ENCODE data around the gene LRRC59.

DNA sequence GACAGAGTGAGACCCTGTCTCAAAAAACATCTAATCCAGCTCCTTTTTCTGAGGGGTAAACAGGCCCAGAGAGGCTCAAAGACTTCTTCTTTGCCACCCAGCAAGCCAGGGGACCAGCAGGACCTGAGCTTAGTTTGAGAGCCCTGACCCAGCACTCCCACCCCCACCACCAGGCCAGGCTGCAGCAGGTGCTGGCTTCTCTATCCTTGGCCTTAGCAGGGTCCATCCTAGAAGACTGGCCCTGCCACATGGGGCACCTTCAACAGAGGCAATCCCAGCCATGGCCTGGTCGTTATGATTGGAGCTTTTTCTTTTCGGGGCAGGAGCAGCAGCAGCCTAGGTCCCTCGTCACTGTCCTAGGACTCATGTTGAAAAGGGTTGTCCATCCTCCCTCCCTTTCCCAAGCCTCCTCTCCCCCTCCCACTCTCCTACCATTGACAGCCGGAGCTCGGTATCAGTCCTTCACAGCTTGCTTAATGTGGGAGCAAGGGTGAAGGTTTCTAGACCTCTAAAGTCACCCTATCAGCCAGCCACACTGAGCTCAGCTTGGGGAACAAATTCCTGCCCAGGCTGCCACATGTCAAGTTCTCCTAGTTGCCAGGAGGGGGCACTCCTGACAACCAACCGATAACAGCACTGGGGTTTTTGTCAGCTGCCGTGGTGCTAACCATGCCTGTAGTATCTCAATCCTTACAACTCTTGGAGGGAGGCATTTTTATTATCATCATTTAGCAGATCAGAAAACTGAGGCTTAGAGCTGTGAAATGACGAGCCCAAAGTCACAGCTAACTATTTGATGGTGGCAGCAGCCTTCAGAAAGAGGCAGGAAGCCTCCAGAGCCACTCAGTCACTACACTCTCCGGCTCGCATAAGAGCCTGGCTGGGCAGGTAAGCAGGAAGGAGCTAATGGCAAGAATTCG lies 35.5 kb downstream of the LRRC59 start:
- TF ChIP-seq CTCF (conservative IDR thresholded peaks at IDR 0.05; ENCODE audit: low read depth in 2 of 2): peak; percentile 81 to 82
- TF ChIP-seq EZH2 (IDR thresholded peaks at IDR 0.05; ENCODE audit: low read depth, unreplicated experiment): no peak
- no peak for TF ChIP-seq EZH2phosphoT487 (IDR thresholded peaks at IDR 0.05; ENCODE audit: unreplicated experiment)
- TF ChIP-seq POLR2AphosphoS5 (IDR thresholded peaks at IDR 0.05; ENCODE audit: low read depth): peak; percentile 53
- no peak for TF ChIP-seq JUNB (IDR thresholded peaks at IDR 0.05; ENCODE audit: unreplicated experiment)
- TF ChIP-seq STAT1 (IDR thresholded peaks at IDR 0.05; ENCODE audit: unreplicated experiment): no peak
- TF ChIP-seq, protein P1, sequence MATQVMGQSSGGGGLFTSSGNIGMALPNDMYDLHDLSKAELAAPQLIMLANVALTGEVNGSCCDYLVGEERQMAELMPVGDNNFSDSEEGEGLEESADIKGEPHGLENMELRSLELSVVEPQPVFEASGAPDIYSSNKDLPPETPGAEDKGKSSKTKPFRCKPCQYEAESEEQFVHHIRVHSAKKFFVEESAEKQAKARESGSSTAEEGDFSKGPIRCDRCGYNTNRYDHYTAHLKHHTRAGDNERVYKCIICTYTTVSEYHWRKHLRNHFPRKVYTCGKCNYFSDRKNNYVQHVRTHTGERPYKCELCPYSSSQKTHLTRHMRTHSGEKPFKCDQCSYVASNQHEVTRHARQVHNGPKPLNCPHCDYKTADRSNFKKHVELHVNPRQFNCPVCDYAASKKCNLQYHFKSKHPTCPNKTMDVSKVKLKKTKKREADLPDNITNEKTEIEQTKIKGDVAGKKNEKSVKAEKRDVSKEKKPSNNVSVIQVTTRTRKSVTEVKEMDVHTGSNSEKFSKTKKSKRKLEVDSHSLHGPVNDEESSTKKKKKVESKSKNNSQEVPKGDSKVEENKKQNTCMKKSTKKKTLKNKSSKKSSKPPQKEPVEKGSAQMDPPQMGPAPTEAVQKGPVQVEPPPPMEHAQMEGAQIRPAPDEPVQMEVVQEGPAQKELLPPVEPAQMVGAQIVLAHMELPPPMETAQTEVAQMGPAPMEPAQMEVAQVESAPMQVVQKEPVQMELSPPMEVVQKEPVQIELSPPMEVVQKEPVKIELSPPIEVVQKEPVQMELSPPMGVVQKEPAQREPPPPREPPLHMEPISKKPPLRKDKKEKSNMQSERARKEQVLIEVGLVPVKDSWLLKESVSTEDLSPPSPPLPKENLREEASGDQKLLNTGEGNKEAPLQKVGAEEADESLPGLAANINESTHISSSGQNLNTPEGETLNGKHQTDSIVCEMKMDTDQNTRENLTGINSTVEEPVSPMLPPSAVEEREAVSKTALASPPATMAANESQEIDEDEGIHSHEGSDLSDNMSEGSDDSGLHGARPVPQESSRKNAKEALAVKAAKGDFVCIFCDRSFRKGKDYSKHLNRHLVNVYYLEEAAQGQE (IDR thresholded peaks at IDR 0.05; ENCODE audit: unreplicated experiment): no peak
- TF ChIP-seq CREB1 (CRISPR knock-in tag; IDR thresholded peaks at IDR 0.05; ENCODE audit: low read depth): no peak
- TF ChIP-seq NANOG (IDR thresholded peaks at IDR 0.05; ENCODE audit: borderline replicate concordance): no peak
- TF ChIP-seq ZNF331 (CRISPR knock-in tag; IDR thresholded peaks at IDR 0.05; ENCODE audit: low read depth): no peak
- no peak for TF ChIP-seq ZNF114 (CRISPR knock-in tag; IDR thresholded peaks at IDR 0.05)
- TF ChIP-seq, protein P2, sequence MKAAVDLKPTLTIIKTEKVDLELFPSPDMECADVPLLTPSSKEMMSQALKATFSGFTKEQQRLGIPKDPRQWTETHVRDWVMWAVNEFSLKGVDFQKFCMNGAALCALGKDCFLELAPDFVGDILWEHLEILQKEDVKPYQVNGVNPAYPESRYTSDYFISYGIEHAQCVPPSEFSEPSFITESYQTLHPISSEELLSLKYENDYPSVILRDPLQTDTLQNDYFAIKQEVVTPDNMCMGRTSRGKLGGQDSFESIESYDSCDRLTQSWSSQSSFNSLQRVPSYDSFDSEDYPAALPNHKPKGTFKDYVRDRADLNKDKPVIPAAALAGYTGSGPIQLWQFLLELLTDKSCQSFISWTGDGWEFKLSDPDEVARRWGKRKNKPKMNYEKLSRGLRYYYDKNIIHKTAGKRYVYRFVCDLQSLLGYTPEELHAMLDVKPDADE (IDR thresholded peaks at IDR 0.05): no peak
- TF ChIP-seq ZNF462 (CRISPR knock-in tag; IDR thresholded peaks at IDR 0.05): no peak
